HG02840 (cell line): ENCODE measurements around the gene USP15.
"Not testable (repeated sequence)": the region's sequence is repeated elsewhere in the genome, so short reads cannot be mapped to it uniquely, and the experiment has no call there.

Experiments
- ATAC-seq: cut with Tn5 transposase; IDR thresholded peaks from one replicate; pipeline ENCODE4 v1.9.1; 2021; ENCODE audit warnings: mild to moderate bottlenecking, moderate library complexity, moderate number of reproducible peaks; ENCODE audit not compliant: unreplicated experiment, low FRiP score

USP15 gene

GRCh38 chr12:62361048-62361447, 100.8 kb downstream of the USP15 start:
- ATAC-seq: no peak

GRCh38 chr12:62363506-62363905, 103.3 kb downstream of the USP15 start:
- ATAC-seq: no peak

GRCh38 chr12:62364697-62365096, 104.5 kb downstream of the USP15 start:
- not testable (repeated sequence) for ATAC-seq

- not testable (repeated sequence) for ATAC-seq
Observed at GRCh38 chr12:62365846-62366245, 105.6 kb downstream of the USP15 start.

- not testable (repeated sequence) for ATAC-seq
Observed at GRCh38 chr12:62368430-62369223, 108.4 kb downstream of the USP15 start.

GRCh38 chr12:62370189-62370588, 110.0 kb downstream of the USP15 start:
- no peak for ATAC-seq

- no peak for ATAC-seq
Observed at GRCh38 chr12:62371661-62372060, 111.5 kb downstream of the USP15 start.

- no peak for ATAC-seq
Observed at GRCh38 chr12:62372134-62372533, 111.9 kb downstream of the USP15 start.

GRCh38 chr12:62372825-62373224, 112.6 kb downstream of the USP15 start:
- no peak for ATAC-seq

GRCh38 chr12:62375603-62376002, 115.4 kb downstream of the USP15 start:
- no peak for ATAC-seq

- ATAC-seq: no peak
Observed at GRCh38 chr12:62379026-62379722, 119.0 kb downstream of the USP15 start.

- ATAC-seq: no peak
Observed at GRCh38 chr12:62379723-62380045, 119.5 kb downstream of the USP15 start.

GRCh38 chr12:62382526-62382925, 122.3 kb downstream of the USP15 start:
- ATAC-seq: no peak

- no peak for ATAC-seq
Observed at GRCh38 chr12:62396750-62397149, 136.5 kb downstream of the USP15 start.

GRCh38 chr12:62400135-62400534, 139.9 kb downstream of the USP15 start:
- ATAC-seq: no peak

- no peak for ATAC-seq
Observed at GRCh38 chr12:62401631-62402030, 141.4 kb downstream of the USP15 start.

GRCh38 chr12:62403031-62403430, 142.8 kb downstream of the USP15 start:
- no peak for ATAC-seq

- no peak for ATAC-seq
Observed at GRCh38 chr12:62407587-62407986, 147.4 kb downstream of the USP15 start.

- no peak for ATAC-seq
Observed at GRCh38 chr12:62409068-62409467, 148.9 kb downstream of the USP15 start.

- no peak for ATAC-seq
Observed at GRCh38 chr12:62414180-62414579, 154.0 kb downstream of the USP15 start.

GRCh38 chr12:62426089-62426488, 165.9 kb downstream of the USP15 start:
- ATAC-seq: no peak

- ATAC-seq: no peak
Observed at GRCh38 chr12:62429457-62429856, 169.3 kb downstream of the USP15 start.
